HepG2 (cell line): ENCODE data around the gene SMAP1. TPM values are rescaled to one million over a fixed set of nuclear protein-coding genes. Genes with fewer than 3 reads are reported as not detected.

Experiments
- ATAC-seq: fragments of 200-7000 bp; cut with Tn5 transposase; 3 replicates; pipeline ENCODE4 v1.9.1; 2020; ENCODE audit warnings: mild to moderate bottlenecking, moderate library complexity
- BruUV-seq: library from RNA; stranded (reverse); fragments of 400-500 nt; replicated peaks from 2 replicates; lab custom pipeline; 2021; lab: Mats Ljungman, UMichigan
- CTCF ChIA-PET: fragments of 300-600 bp; formaldehyde crosslinking; extraction: SDS; loops from one replicate; lab custom pipeline; 2021; ENCODE audit warnings: low total read pairs, inconsistent platforms, low intra/inter-chr PET ratio; lab: Yijun Ruan, JAX
- POLR2A ChIA-PET: fragments of 350-600 bp; sonication (Branson Sonifier 250); formaldehyde crosslinking; loops from one replicate; lab custom pipeline; 2020; ENCODE audit warnings: antibody characterized with exemption, inconsistent platforms; lab: Yijun Ruan, JAX
- DNase-seq: peaks from one replicate; pipeline ENCODE4 v3.0.0-alpha.2; 2015; ENCODE audit warnings: low spot score
- FAIRE-seq: peaks from 3 replicates; lab custom pipeline; 2011; peaks lifted over from hg19 to GRCh38; lab: Jason Lieb, UNC
- H2AFZ ChIP-seq: one replicate; pipeline ENCODE4 v1.6.1; 2011; ENCODE audit warnings: low read length, inconsistent platforms
- H3K27ac ChIP-seq: fragments of 300-600 bp; 3 replicates; pipeline ENCODE4 v1.8.0; 2011; ENCODE audit warnings: mixed run types, mild to moderate bottlenecking, mixed read lengths, low read length, inconsistent platforms; ENCODE audit not compliant: insufficient read depth; ENCODE audit errors: extremely low read length
- H3K27me3 ChIP-seq, 2 experiments: fragments of 200-600 bp in 1 of 2; 2 replicates in 1 of 2; 3 replicates in 1 of 2; pipeline versions ENCODE4 v1.6.0 to v1.8.0; 2011; ENCODE audit warnings: low read length in 2 of 2, mild to moderate bottlenecking in 2 of 2, moderate library complexity in 2 of 2, inconsistent platforms in 1 of 2; ENCODE audit not compliant: insufficient read depth in 2 of 2, control insufficient read depth in 1 of 2
- H3K36me3 ChIP-seq, 2 experiments: fragments of 200-600 bp in 1 of 2; replicated peaks in 1 of 2; 2 replicates in 1 of 2; 3 replicates in 1 of 2; pipeline versions ENCODE4 v1.5.1 to v1.8.0; 2011; ENCODE audit warnings: low read length in 2 of 2, inconsistent platforms in 1 of 2; ENCODE audit not compliant: insufficient read depth in 2 of 2, control insufficient read depth in 1 of 2
- H3K4me1 ChIP-seq: 2 replicates; pipeline ENCODE4 v1.5.1; 2012; ENCODE audit warnings: low read length, inconsistent platforms; ENCODE audit not compliant: insufficient read depth
- H3K4me2 ChIP-seq: 2 replicates; pipeline ENCODE4 v1.6.0; 2011; ENCODE audit warnings: low read depth, low read length, inconsistent platforms
- H3K4me3 ChIP-seq, 3 experiments: fragments of 200-600 bp in 1 of 3; sonication (generic), shearing (Covaris generic) in 1 of 3; replicated peaks in 1 of 3; 2 replicates each; pipeline ENCODE4 v1.5.1; 2011 to 2016; ENCODE audit warnings: low read length in 3 of 3, inconsistent platforms in 2 of 3, low read depth in 2 of 3, mild to moderate bottlenecking in 2 of 3, control low read depth in 1 of 3, mixed read lengths in 1 of 3; ENCODE audit not compliant: insufficient read depth in 1 of 3
- H3K79me2 ChIP-seq: one replicate; pipeline ENCODE4 v1.6.1; 2011; ENCODE audit warnings: low read length, inconsistent platforms; ENCODE audit not compliant: insufficient read depth
- H3K9ac ChIP-seq: 2 replicates; pipeline ENCODE4 v1.6.0; 2011; ENCODE audit warnings: mild to moderate bottlenecking, low read depth, low read length, inconsistent platforms; ENCODE audit not compliant: insufficient read depth
- H3K9me3 ChIP-seq: 2 replicates; pipeline ENCODE4 v1.5.1; 2012; ENCODE audit warnings: mild to moderate bottlenecking, low read length
- H4K20me1 ChIP-seq: 2 replicates; pipeline ENCODE4 v1.6.0; 2011; ENCODE audit warnings: inconsistent platforms, mild to moderate bottlenecking, low read length, moderate library complexity; ENCODE audit not compliant: insufficient read depth
- FOXP1 ChIP-seq, 2 experiments: fragments of 450-650 bp in 1 of 2; IDR thresholded peaks; 2 replicates each; pipeline ENCODE4 v1.6.1; 2017 to 2018; ENCODE audit warnings: antibody characterized with exemption in 1 of 2
- GFI1 ChIP-seq: sonication (generic); formaldehyde crosslinking; IDR thresholded peaks from 2 replicates; pipeline ENCODE4 v1.5.0; 2020; ENCODE audit warnings: missing genetic modification reagents, mild to moderate bottlenecking, borderline replicate concordance
- HOXA7 ChIP-seq: sonication (generic); formaldehyde crosslinking; IDR thresholded peaks from 2 replicates; pipeline ENCODE4 v1.8.1; 2022; ENCODE audit warnings: mild to moderate bottlenecking, missing genetic modification reagents, moderate library complexity
- RERE ChIP-seq: IDR thresholded peaks from 2 replicates; pipeline ENCODE4 v1.6.1; 2016; ENCODE audit warnings: low read depth, missing genetic modification reagents, missing compliant biosample characterization
- RXRA ChIP-seq: sonication (generic); formaldehyde crosslinking; IDR thresholded peaks from 2 replicates; pipeline ENCODE4 v1.5.1; 2020; ENCODE audit warnings: missing genetic modification reagents
- SP1 ChIP-seq, 2 experiments: fragments of 450-650 bp in 1 of 2; sonication (generic) in 1 of 2; formaldehyde crosslinking in 1 of 2; IDR thresholded peaks; 2 replicates each; pipeline versions ENCODE4 v1.4.0 to v1.6.1; 2016 to 2020; ENCODE audit warnings: missing genetic modification reagents in 1 of 2
- ZNF460 ChIP-seq: sonication (generic); formaldehyde crosslinking; IDR thresholded peaks from 2 replicates; pipeline ENCODE4 v1.5.1; 2020; ENCODE audit warnings: missing genetic modification reagents, mild to moderate bottlenecking, borderline replicate concordance
- ZNF572 ChIP-seq: sonication (generic); formaldehyde crosslinking; IDR thresholded peaks from 2 replicates; pipeline ENCODE4 v1.5.1; 2020; ENCODE audit warnings: mild to moderate bottlenecking, missing genetic modification reagents
- WGBS: methylation state at CpG from one replicate; pipeline ENCODE4 v1.1.6; 2017; ENCODE audit warnings: low lambda C conversion rate; 5-methylcytosine and 5-hydroxymethylcytosine counted together
- in situ Hi-C: cut with HindIII; loops from 2 replicates; pipeline ENCODE4 v1.10.0; 2017; ENCODE audit warnings: low pct_unique_long_range_greater_than_20kb; ENCODE audit not compliant: extremely low pct_ligation_motif_present
- intact Hi-C: fragments of 100-400 bp; cut with micrococcal nuclease; formaldehyde crosslinking; loops from one replicate; pipeline ENCODE4 v1.10.0; 2022; ENCODE audit not compliant: unreplicated experiment
- polyA plus RNA-seq, 8 experiments: library from polyadenylated mRNA; depleted of rRNA in 3 of 8; stranded (reverse) in 7 of 8; unstranded in 1 of 8; fragments of >200 nt; fragmentation: Illumina TruSeq in 4 of 8; extraction: Trizol in 4 of 8; gene quantifications; 2 replicates each; pipeline versions ENCODE4 v1.2.1 to v1.2.3, GENCODE V29; 2011 to 2016; ENCODE audit warnings: low read depth in 4 of 8, missing spikeins in 1 of 8, mixed read lengths in 1 of 8; ENCODE audit not compliant: insufficient read depth in 1 of 8
- total RNA-seq, 5 experiments: library from RNA; depleted of rRNA; stranded (reverse); fragments of >200 nt; fragmentation: Illumina TruSeq; extraction: Trizol; gene quantifications; 2 replicates each; pipeline ENCODE4 v1.2.3, GENCODE V29; 2016; ENCODE audit warnings: low read depth in 1 of 5

Gene SMAP1
- total and polyA plus RNA-seq, 2 of the 13 experiments (the other 11 are each of a cell fraction or from before 2014, with no cell fraction given): 13.4 to 17.8 TPM

GRCh38 chr6:70708448-70708847, 40.8 kb downstream of the SMAP1 start:
- Histone ChIP-seq H3K36me3 (no peaks in the 10 kb centered on the region), H3K4me3 (no peak overlapping the region), H4K20me1 (peaks cover 3% of the 10 kb centered on the region), H3K27ac (no peak overlapping the region), H2AFZ (no peak overlapping the region), H3K79me2 (peaks cover 11% of the 10 kb centered on the region), H3K4me1 (no peaks in the 10 kb centered on the region), H3K9ac (no peak overlapping the region), H3K4me2 (no peak overlapping the region), H3K27me3 (no peaks in the 10 kb centered on the region), H3K9me3 (peaks cover under 1% of the 10 kb centered on the region; the same call in 1 of the 2 replicates)
- whole genome bisulfite sequencing: 93% methylated on average over 2 of the region's 2 CpGs
- ChIA-PET CTCF (no interaction called here), POLR2A (no interaction called here)
- FAIRE-seq (no peak), DNase-seq (no peak), ATAC-seq (no peak)
- in situ Hi-C loops (loop anchor here (5.0 to 10.0 kb wide), 3 partner anchors 179 to 306 kb away; partner anchors contain the start of gene B3GAT2), intact Hi-C loops (no loop called here)
- BruUV-seq: no TSS peak
- no peak for TF ChIP-seq RERE (CRISPR knock-in tag)
- no peak for TF ChIP-seq ZNF572 (CRISPR knock-in tag)
- TF ChIP-seq HOXA7 (CRISPR knock-in tag): no peak
- TF ChIP-seq FOXP1 (IDR thresholded peaks at IDR 0.05): no peak
- TF ChIP-seq FOXP1 (CRISPR knock-in tag; IDR thresholded peaks at IDR 0.05): no peak
- TF ChIP-seq SP1 (IDR thresholded peaks at IDR 0.05): no peak
- TF ChIP-seq SP1 (CRISPR knock-in tag; IDR thresholded peaks at IDR 0.05): no peak
- no peak for TF ChIP-seq GFI1 (CRISPR knock-in tag)
- TF ChIP-seq ZNF460: no peak
- TF ChIP-seq RXRA (CRISPR knock-in tag): no peak
